IMR-90 (cell line): ENCODE measurements around the gene P2RX7. TPM values are rescaled to one million over a fixed set of nuclear protein-coding genes. Genes with fewer than 3 reads are reported as not detected.

Experiments used
- ATAC-seq: fragments of 200-7000 bp; cut with Tn5 transposase; 2 replicates; pipeline ENCODE4 v1.9.1; 2020; ENCODE audit warnings: low read depth, mild to moderate bottlenecking, moderate library complexity
- BruUV-seq: library from RNA; stranded (reverse); fragments of 400-500 nt; replicated peaks from 2 replicates; lab custom pipeline; 2021; lab: Mats Ljungman, UMichigan
- CTCF ChIA-PET: fragments of 300-600 bp; formaldehyde crosslinking; extraction: SDS; loops from one replicate; lab custom pipeline; 2021; ENCODE audit warnings: antibody characterized with exemption; lab: Yijun Ruan, JAX
- POLR2A ChIA-PET: fragments of 300-600 bp; sonication (Branson Sonifier 250); formaldehyde crosslinking; loops from one replicate; lab custom pipeline; 2022; ENCODE audit warnings: antibody characterized with exemption; ENCODE audit not compliant: unreplicated experiment; lab: Charles Lee
- DNase-seq: peaks from one replicate; pipeline ENCODE4 v3.0.0; 2013
- H2AFZ ChIP-seq: replicated peaks from 2 replicates; pipeline ENCODE3; 2013; ENCODE audit warnings: low read length, mild to moderate bottlenecking; ENCODE audit not compliant: poor library complexity
- H2AK5ac ChIP-seq: 2 replicates; pipeline ENCODE4 v1.6.1; 2013; ENCODE audit warnings: low read depth, low read length, inconsistent platforms
- H2AK9ac ChIP-seq: replicated peaks from 2 replicates; pipeline ENCODE3; 2013; ENCODE audit warnings: mild to moderate bottlenecking, low read depth, low read length, moderate library complexity; ENCODE audit not compliant: poor library complexity
- H2BK120ac ChIP-seq: 2 replicates; pipeline ENCODE4 v1.6.1; 2013; ENCODE audit warnings: low read depth, low read length, inconsistent platforms
- H2BK15ac ChIP-seq: 3 replicates; pipeline ENCODE4 v1.6.1; 2013; ENCODE audit warnings: low read depth, low read length, inconsistent platforms
- H2BK20ac ChIP-seq: 2 replicates; pipeline ENCODE4 v1.6.1; 2013; ENCODE audit warnings: low read depth, mild to moderate bottlenecking, inconsistent platforms, low read length, moderate library complexity
- H2BK5ac ChIP-seq: 2 replicates; pipeline ENCODE4 v1.6.1; 2013; ENCODE audit warnings: mild to moderate bottlenecking, low read depth, low read length, inconsistent platforms; ENCODE audit not compliant: poor library complexity, severe bottlenecking
- H3K14ac ChIP-seq: replicated peaks from 2 replicates; pipeline ENCODE4 v1.6.1; 2013; ENCODE audit warnings: low read depth, low read length, inconsistent platforms
- H3K18ac ChIP-seq: 2 replicates; pipeline ENCODE4 v1.6.1; 2013; ENCODE audit warnings: low read depth, low read length, control low read depth
- H3K23ac ChIP-seq: 2 replicates; pipeline ENCODE4 v1.6.1; 2013; ENCODE audit warnings: low read depth, low read length, inconsistent platforms
- H3K27ac ChIP-seq: 2 replicates; pipeline ENCODE4 v1.5.1; 2013; ENCODE audit warnings: mild to moderate bottlenecking, control low read depth, low read length; ENCODE audit not compliant: insufficient read depth
- H3K27me3 ChIP-seq: 2 replicates; pipeline ENCODE4 v1.6.1; 2013; ENCODE audit warnings: low read length; ENCODE audit not compliant: control insufficient read depth, insufficient read depth
- H3K36me3 ChIP-seq: 2 replicates; pipeline ENCODE4 v1.6.1; 2013; ENCODE audit warnings: low read length, mixed read lengths; ENCODE audit not compliant: control insufficient read depth, insufficient read depth
- H3K4ac ChIP-seq: 2 replicates; pipeline ENCODE4 v1.6.1; 2013; ENCODE audit warnings: low read depth, low read length, inconsistent platforms
- H3K4me1 ChIP-seq: 2 replicates; pipeline ENCODE4 v1.6.1; 2013; ENCODE audit warnings: low read length, mixed read lengths; ENCODE audit not compliant: control insufficient read depth, insufficient read depth
- H3K4me2 ChIP-seq: 2 replicates; pipeline ENCODE4 v1.6.1; 2013; ENCODE audit warnings: low read depth, mild to moderate bottlenecking, control low read depth, low read length, moderate library complexity
- H3K4me3 ChIP-seq: 2 replicates; pipeline ENCODE4 v1.5.1; 2013; ENCODE audit warnings: low read depth, mild to moderate bottlenecking, control low read depth, low read length, moderate library complexity; ENCODE audit not compliant: insufficient read depth
- H3K56ac ChIP-seq: 2 replicates; pipeline ENCODE4 v1.6.1; 2013; ENCODE audit warnings: low read length, inconsistent platforms; ENCODE audit not compliant: insufficient read depth; ENCODE audit errors: extremely low read depth
- H3K79me1 ChIP-seq, 2 experiments: 2 replicates each; pipeline ENCODE4 v1.6.1; 2013; ENCODE audit warnings: low read length in 2 of 2, inconsistent platforms in 1 of 2, low read depth in 1 of 2
- H3K9ac ChIP-seq: 2 replicates; pipeline ENCODE4 v1.6.1; 2013; ENCODE audit warnings: low read depth, low read length, control low read depth
- H3K9me1 ChIP-seq: 2 replicates; pipeline ENCODE4 v1.6.1; 2013; ENCODE audit warnings: low read length, inconsistent platforms; ENCODE audit not compliant: insufficient read depth
- H3K9me3 ChIP-seq: 2 replicates; pipeline ENCODE4 v1.6.1; 2013; ENCODE audit warnings: low read length; ENCODE audit not compliant: control insufficient read depth, insufficient read depth
- H4K20me1 ChIP-seq: 2 replicates; pipeline ENCODE4 v1.6.1; 2013; ENCODE audit warnings: low read length, inconsistent platforms; ENCODE audit not compliant: insufficient read depth
- H4K5ac ChIP-seq: 2 replicates; pipeline ENCODE4 v1.6.1; 2013; ENCODE audit warnings: mild to moderate bottlenecking, low read depth, low read length, control low read depth
- H4K8ac ChIP-seq, 2 experiments: 2 replicates each; pipeline ENCODE4 v1.6.1; 2013; ENCODE audit warnings: low read depth in 2 of 2, low read length in 2 of 2, control low read depth in 1 of 2, inconsistent platforms in 1 of 2
- H4K91ac ChIP-seq: 2 replicates; pipeline ENCODE4 v1.6.1; 2013; ENCODE audit warnings: low read depth, low read length, inconsistent platforms; ENCODE audit not compliant: insufficient read depth
- BHLHE40 ChIP-seq: fragments of 150-350 bp; IDR thresholded peaks from 2 replicates; pipeline ENCODE4 v1.6.1; 2016; ENCODE audit warnings: mild to moderate bottlenecking, low read depth, low read length
- CEBPB ChIP-seq: IDR thresholded peaks from 2 replicates; pipeline ENCODE4 v1.6.1; 2012; ENCODE audit warnings: low read depth, low read length, improper control_type of control experiment
- CHD1 ChIP-seq: IDR thresholded peaks from 2 replicates; pipeline ENCODE4 v1.6.1; 2012; ENCODE audit warnings: low read depth, low read length, improper control_type of control experiment
- CTCF ChIP-seq: conservative IDR thresholded peaks from 2 replicates; pipeline ENCODE4 v1.5.1; 2012; ENCODE audit warnings: mild to moderate bottlenecking, low read depth, low read length, improper control_type of control experiment
- ELK1 ChIP-seq: fragments of 150-350 bp; IDR thresholded peaks from 2 replicates; pipeline ENCODE4 v1.6.1; 2016; ENCODE audit warnings: low read depth, mild to moderate bottlenecking, low read length, moderate library complexity, borderline replicate concordance
- FOS ChIP-seq: fragments of 150-350 bp; IDR thresholded peaks from 2 replicates; pipeline ENCODE4 v1.6.1; 2016; ENCODE audit warnings: low read depth, low read length
- MAFK ChIP-seq: IDR thresholded peaks from 2 replicates; pipeline ENCODE4 v1.6.1; 2012; ENCODE audit warnings: low read depth, low read length, improper control_type of control experiment
- MAZ ChIP-seq: IDR thresholded peaks from 2 replicates; pipeline ENCODE4 v1.6.1; 2012; ENCODE audit warnings: low read depth, mild to moderate bottlenecking, low read length, improper control_type of control experiment, moderate library complexity, borderline replicate concordance
- MXI1 ChIP-seq: IDR thresholded peaks from 2 replicates; pipeline ENCODE4 v1.6.1; 2012; ENCODE audit warnings: low read depth, mild to moderate bottlenecking, low read length, moderate library complexity, borderline replicate concordance
- NFE2L2 ChIP-seq: fragments of 150-350 bp; IDR thresholded peaks from 2 replicates; pipeline ENCODE4 v1.6.1; 2016; ENCODE audit warnings: low read depth, mild to moderate bottlenecking, low read length
- POLR2A ChIP-seq: IDR thresholded peaks from 2 replicates; pipeline ENCODE4 v1.6.1; 2012; ENCODE audit warnings: mild to moderate bottlenecking, low read depth, low read length
- RAD21 ChIP-seq: IDR thresholded peaks from 2 replicates; pipeline ENCODE4 v1.6.1; 2012; ENCODE audit warnings: low read length, improper control_type of control experiment
- RCOR1 ChIP-seq: IDR thresholded peaks from 2 replicates; pipeline ENCODE4 v1.6.1; 2012; ENCODE audit warnings: mild to moderate bottlenecking, low read length, improper control_type of control experiment; ENCODE audit not compliant: insufficient replicate concordance
- RFX5 ChIP-seq: IDR thresholded peaks from 2 replicates; pipeline ENCODE4 v1.8.0; 2012; ENCODE audit warnings: low read depth, mild to moderate bottlenecking, low read length, moderate library complexity
- SMC3 ChIP-seq: fragments of 150-350 bp; IDR thresholded peaks from 2 replicates; pipeline ENCODE4 v1.6.1; 2016; ENCODE audit warnings: low read depth, mild to moderate bottlenecking, antibody characterized with exemption, low read length, moderate library complexity
- USF2 ChIP-seq: fragments of 150-350 bp; IDR thresholded peaks from 2 replicates; pipeline ENCODE4 v1.6.1; 2017; ENCODE audit warnings: mild to moderate bottlenecking, antibody characterized with exemption, low read length, low read depth
- WGBS, 2 experiments: methylation state at CpG; one replicate each; pipeline versions ENCODE4 v1.1.5 to v1.1.7; 2013; ENCODE audit warnings: missing lambda C conversion rate in 2 of 2; ENCODE audit not compliant: insufficient read length in 1 of 2; ENCODE audit errors: extremely low coverage in 2 of 2; 5-methylcytosine and 5-hydroxymethylcytosine counted together
- dilution Hi-C: fragments of 300-500 bp; cut with HindIII; formaldehyde crosslinking; loops from one replicate; pipeline ENCODE4 v1.14.3; 2018; ENCODE audit warnings: low sequenced_read_pairs; ENCODE audit not compliant: unreplicated experiment
- in situ Hi-C: fragments of 300-500 bp; cut with MboI; formaldehyde crosslinking; loops from 3 replicates; pipeline ENCODE4 v1.14.3; 2019; ENCODE audit warnings: low sequenced_read_pairs, inconsistent platforms, mixed read lengths
- intact Hi-C: fragments of 100-400 bp; cut with micrococcal nuclease; formaldehyde crosslinking; loops from 2 replicates; pipeline ENCODE4 v1.10.0; 2022
- polyA plus RNA-seq, 3 experiments: library from polyadenylated mRNA; depleted of rRNA; stranded (reverse); fragments of >200 nt; gene quantifications; 2 replicates each; pipeline ENCODE4 v1.2.3, GENCODE V29; 2012; ENCODE audit warnings: low replicate concordance in 1 of 3
- total RNA-seq: library from RNA; depleted of rRNA; stranded (reverse); fragments of >200 nt; gene quantifications from 2 replicates; pipeline ENCODE4 v1.2.3, GENCODE V29; 2012

P2RX7 gene
- total and polyA plus RNA-seq, 2 of the 4 experiments (the other 2 are of a cell fraction), result 0.07 to 0.18 TPM

- no peak overlapping the region for H3K9ac ChIP-seq
- DNase-seq, result no peak
- dilution Hi-C loops, result no loop called here
- no peak overlapping the region for H3K14ac ChIP-seq
- no peak overlapping the region for H4K91ac ChIP-seq
- H2BK5ac ChIP-seq, result no peak overlapping the region
- H3K79me1 ChIP-seq, result peaks cover 2 to 31% of the 10 kb centered on the region in 2 experiments; a peak in 3 of 4 replicates
- ChIA-PET CTCF (interaction anchor here (0.6 kb wide), 1 partner anchor 53 kb away, joined by 6 read pairs; no protein-coding TSS in a partner anchor), POLR2A (no interaction called here)
- H3K27ac ChIP-seq, result no peak overlapping the region
- H3K9me3 ChIP-seq, result no peaks in the 10 kb centered on the region
- TF ChIP-seq RFX5, result no peak
- no peak for TF ChIP-seq RCOR1
- TF ChIP-seq CEBPB, result no peak
- TF ChIP-seq CHD1, result no peak
- TF ChIP-seq CTCF, result no peak
- no peak for TF ChIP-seq USF2
- no peak for TF ChIP-seq MXI1
- TF ChIP-seq MAFK, result no peak
- no peak for TF ChIP-seq POLR2A
- TF ChIP-seq ELK1, result no peak
- TF ChIP-seq SMC3, result no peak
- no peak for TF ChIP-seq FOS
- TF ChIP-seq MAZ, result no peak
- TF ChIP-seq NFE2L2, result no peak
- TF ChIP-seq RAD21, result no peak
- no peak for TF ChIP-seq BHLHE40
- WGBS, 2 experiments, result 83% methylated on average over 4 of the region's 15 CpGs; no CpG with 5 or more reads in 1 of the 2 experiments
- BruUV-seq, result no TSS peak
- no peak overlapping the region for H3K4me2 ChIP-seq
- H3K23ac ChIP-seq, result no peak overlapping the region
- no peak overlapping the region for H3K18ac ChIP-seq
- intact Hi-C loops, result no loop called here
- no peaks in the 10 kb centered on the region for H3K27me3 ChIP-seq
- no peak overlapping the region for H2AK5ac ChIP-seq
- no peak for ATAC-seq
- H4K8ac ChIP-seq, result peak overlapping the region; percentile 41 to 82; a peak in 2 of 4 replicates
- H3K9me1 ChIP-seq, result peaks cover 4% of the 10 kb centered on the region
- no peaks in the 10 kb centered on the region for H3K36me3 ChIP-seq
- H2BK20ac ChIP-seq, result no peak overlapping the region
- no peaks in the 10 kb centered on the region for H4K20me1 ChIP-seq
- H3K4me1 ChIP-seq, result peaks cover 4% of the 10 kb centered on the region
- no peak overlapping the region for H2BK15ac ChIP-seq
- no peak overlapping the region for H3K4ac ChIP-seq
- no peak overlapping the region for H2BK120ac ChIP-seq
- H3K4me3 ChIP-seq, result no peak overlapping the region
- peak overlapping the region; percentile 39 for H2AFZ ChIP-seq
- no peak overlapping the region for H3K56ac ChIP-seq
- H4K5ac ChIP-seq, result 0 out of 2 replicates have a peak overlapping the region, but pooled peaks have one; percentile 26
- in situ Hi-C loops, result no loop called here
- H2AK9ac ChIP-seq, result peak overlapping the region; percentile 21
Observed at GRCh38 chr12:121209221-121209620, 76.5 kb downstream of the P2RX7 start.
